ENCODE results near the gene ATG9A.

Gene ATG9A

DNA sequence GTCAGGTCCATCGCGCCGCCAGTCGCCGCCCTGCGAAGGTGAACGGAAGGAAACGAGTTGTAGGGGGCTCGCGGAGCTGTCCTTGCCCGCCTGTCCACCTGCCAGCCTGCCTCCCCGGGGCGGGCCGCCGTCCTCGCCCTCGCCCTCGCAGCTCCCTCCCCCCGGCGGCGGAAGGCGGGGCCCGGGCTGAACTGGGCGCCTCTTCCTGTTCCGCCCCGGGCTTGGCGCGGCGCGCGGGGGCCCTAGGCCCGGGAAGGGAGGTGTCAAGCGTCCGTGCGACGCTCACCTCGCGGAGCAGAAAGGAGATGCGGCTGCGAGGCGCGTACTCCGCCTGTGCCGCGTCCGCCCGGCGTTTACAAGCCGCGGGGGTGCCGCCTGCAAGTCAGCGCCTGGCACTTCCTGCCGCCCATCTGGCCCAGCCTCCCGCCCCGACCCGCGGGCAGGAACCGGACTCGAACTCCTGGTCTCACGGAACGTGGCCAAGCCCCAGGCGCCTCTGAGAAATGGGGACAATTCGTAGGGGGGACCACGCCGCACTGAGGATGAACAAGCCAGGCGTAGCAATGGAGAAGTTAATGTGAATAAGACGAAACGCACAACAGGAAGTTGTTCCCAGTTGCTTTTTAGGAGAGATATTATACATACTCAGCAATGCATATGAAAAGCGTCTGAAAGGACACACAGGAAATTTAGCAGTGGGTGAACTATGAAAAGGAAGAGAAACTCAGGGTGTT, 52.5 kb downstream of the ATG9A start, which contains the start of gene CNPPD1:
TSS of gene CNPPD1 (minus strand) at position 108 of the 734 bp plus-strand sequence. CDS start at position 11, 97 bp downstream.
- DNase-seq (ENCODE audit: low read depth in 2 of 2) = peak; percentile 71 to 79

GRCh38 chr2:219175928-219176817, 53.3 kb downstream of the ATG9A start:
- peak; percentile 12 to 29 for DNase-seq (ENCODE audit: low read depth in 2 of 2)

GRCh38 chr2:219175486-219175885, 54.0 kb downstream of the ATG9A start:
- no peak for DNase-seq (ENCODE audit: low read depth in 2 of 2)

- DNase-seq (ENCODE audit: low read depth in 2 of 2) = no peak
Measured at GRCh38 chr2:219174801-219175200, 54.6 kb downstream of the ATG9A start.

- no peak for DNase-seq (ENCODE audit: low read depth in 2 of 2)
Measured at GRCh38 chr2:219174146-219174545, 55.3 kb downstream of the ATG9A start.

- DNase-seq (ENCODE audit: low read depth in 2 of 2) = no peak
Measured at GRCh38 chr2:219173176-219173575, 56.3 kb downstream of the ATG9A start.

DNA sequence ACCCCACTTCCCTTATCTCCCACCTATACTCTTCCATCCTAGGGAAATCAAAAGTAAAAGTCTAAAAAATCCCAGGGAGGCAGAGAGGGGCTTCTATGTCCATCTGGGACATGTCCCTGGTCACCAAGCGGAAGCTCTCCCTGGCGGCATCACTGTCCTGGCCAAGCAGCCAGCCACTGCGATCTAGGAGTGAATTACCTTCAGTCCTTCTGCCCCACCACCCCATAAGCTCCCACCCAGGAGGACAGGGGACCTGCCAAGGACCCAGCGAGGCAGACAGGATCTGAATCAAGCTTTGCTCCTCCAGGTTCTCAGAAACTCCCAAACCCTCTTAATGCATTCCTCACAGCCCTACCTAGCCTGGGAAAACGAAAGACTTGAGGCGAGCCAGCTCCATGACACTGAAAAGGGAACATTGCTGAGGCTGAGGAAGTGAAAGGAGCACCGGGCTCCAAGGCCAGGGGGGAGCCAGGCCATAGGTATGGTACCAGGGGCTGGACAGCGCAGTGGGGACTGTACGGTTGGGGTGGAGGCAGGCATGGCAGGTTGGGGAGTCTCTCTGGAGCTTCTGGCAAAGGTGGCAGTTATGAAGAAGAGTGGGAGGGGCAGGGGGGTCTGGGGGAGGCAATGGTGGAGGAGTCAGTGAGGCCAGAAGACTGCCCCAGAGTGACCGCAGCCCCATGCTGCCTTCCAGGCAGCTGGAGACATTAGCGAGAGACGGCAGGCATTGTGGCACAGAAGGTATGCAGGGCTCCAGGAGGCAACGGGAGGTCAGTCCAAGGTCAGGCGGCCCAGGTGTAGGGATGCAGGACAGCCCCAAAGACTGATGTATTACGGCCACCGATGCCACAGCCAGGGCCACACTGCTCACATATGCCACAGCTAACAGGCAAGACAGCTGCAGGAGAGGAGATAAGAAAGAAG, 56.9 kb downstream of the ATG9A start:
- DNase-seq (ENCODE audit: low read depth in 2 of 2) = no peak

DNA sequence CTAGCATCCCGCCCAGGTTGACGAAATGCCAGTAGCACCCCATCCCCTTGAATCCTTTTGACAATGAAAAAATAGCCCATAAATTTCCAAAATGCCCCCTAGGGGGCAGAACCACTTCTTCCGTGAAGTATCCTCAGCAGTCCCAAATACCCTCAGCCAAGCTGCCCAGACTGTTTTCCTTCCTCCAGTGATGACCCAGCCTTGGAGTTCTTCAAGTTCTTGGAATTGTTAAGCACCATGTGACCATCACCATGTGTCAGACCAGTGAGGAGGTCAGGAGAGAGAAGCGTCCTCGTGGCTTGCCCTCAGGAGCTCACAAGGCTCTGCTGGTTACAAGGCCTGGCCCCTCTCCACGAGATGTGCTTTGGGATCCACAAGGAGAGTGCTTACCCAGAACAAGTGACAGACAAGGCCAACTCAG, 58.2 kb downstream of the ATG9A start:
- no peak for DNase-seq (ENCODE audit: low read depth in 2 of 2)

GRCh38 chr2:219169930-219170654, 59.3 kb downstream of the ATG9A start, which contains the start of gene SLC23A3:
Gene SLC23A3 (minus strand): TSS chr2:219170029. CDS start chr2:219169984, 45 bp downstream.
- no peak for DNase-seq (ENCODE audit: low read depth in 2 of 2)
